Endodermal cell (in vitro differentiated cells): ENCODE measurements around the gene ACKR2. TPM values are rescaled to one million over a fixed set of nuclear protein-coding genes. Genes with fewer than 3 reads are reported as not detected.

Experiments
- DNase-seq: peaks from one replicate; pipeline ENCODE4 v3.0.0-alpha.2; 2017
- H3K27ac ChIP-seq: 2 replicates; pipeline ENCODE4 v1.5.1; 2013; ENCODE audit warnings: mild to moderate bottlenecking, low read depth, low read length, moderate library complexity
- H3K27me3 ChIP-seq: 2 replicates; pipeline ENCODE4 v1.6.1; 2013; ENCODE audit warnings: mild to moderate bottlenecking, low read length, moderate library complexity; ENCODE audit not compliant: insufficient read depth, control insufficient read depth, poor library complexity, severe bottlenecking
- H3K36me3 ChIP-seq: 2 replicates; pipeline ENCODE4 v1.7.0; 2013; ENCODE audit warnings: mild to moderate bottlenecking, low read length, moderate library complexity; ENCODE audit not compliant: control insufficient read depth, insufficient read depth
- H3K4me1 ChIP-seq: one replicate; pipeline ENCODE4 v1.7.0; 2013; ENCODE audit warnings: low read length; ENCODE audit not compliant: control insufficient read depth, insufficient read depth
- H3K4me3 ChIP-seq: 2 replicates; pipeline ENCODE4 v1.5.1; 2013; ENCODE audit warnings: mild to moderate bottlenecking, low read length, moderate library complexity
- H3K9ac ChIP-seq: 2 replicates; pipeline ENCODE4 v1.6.1; 2013; ENCODE audit warnings: mild to moderate bottlenecking, low read length, moderate library complexity; ENCODE audit not compliant: poor library complexity, severe bottlenecking; ENCODE audit errors: extremely low read depth
- H3K9me3 ChIP-seq: 2 replicates; pipeline ENCODE4 v1.6.1; 2013; ENCODE audit warnings: mild to moderate bottlenecking, low read length, moderate library complexity; ENCODE audit not compliant: control insufficient read depth
- H3K27ac Mint-ChIP-seq: 2 replicates; pipeline ENCODE4 v1.8.0; 2020; ENCODE audit warnings: mixed read lengths
- H3K27me3 Mint-ChIP-seq: 2 replicates; pipeline ENCODE4 v1.8.0; 2021; ENCODE audit warnings: mild to moderate bottlenecking, mixed read lengths; ENCODE audit not compliant: insufficient read depth
- H3K36me3 Mint-ChIP-seq: 2 replicates; pipeline ENCODE4 v1.8.0; 2020; ENCODE audit warnings: low read depth, mixed read lengths
- H3K4me1 Mint-ChIP-seq: 2 replicates; pipeline ENCODE4 v1.8.0; 2020; ENCODE audit warnings: mixed read lengths
- H3K4me3 Mint-ChIP-seq: 2 replicates; pipeline ENCODE4 v1.8.0; 2020; ENCODE audit warnings: mild to moderate bottlenecking, moderate library complexity, mixed read lengths
- H3K9me3 Mint-ChIP-seq: 2 replicates; pipeline ENCODE4 v1.8.0; 2020; ENCODE audit warnings: mild to moderate bottlenecking, mixed read lengths
- WGBS, 2 experiments: methylation state at CpG; one replicate each; pipeline versions ENCODE4 v1.1.5 to v1.1.7; 2013; ENCODE audit warnings: missing lambda C conversion rate in 2 of 2, mixed read lengths in 1 of 2; ENCODE audit not compliant: insufficient coverage in 1 of 2, insufficient read length in 1 of 2; 5-methylcytosine and 5-hydroxymethylcytosine counted together
- total RNA-seq, 2 donors: library from RNA; stranded (reverse); fragmentation: NEBNext Ultra II Directional in 1 of 2; extraction: Animal tissue kit (Norgen Biotek cat#: 25700) in 1 of 2; gene quantifications; 2 replicates in 1 of 2; 3 replicates in 1 of 2; pipeline ENCODE4 v1.2.1, GENCODE V29; 2021
- TF ChIP-seq, protein P1 (sequence below): fragments of 200-600 bp; sonication (generic); conservative IDR thresholded peaks from 2 replicates; pipeline ENCODE4 v1.5.0; 2021; ENCODE audit warnings: antibody characterized with exemption, mild to moderate bottlenecking

Gene ACKR2
- total RNA-seq, 2 donors from 2014 or later, result 1.1 TPM

DNA sequence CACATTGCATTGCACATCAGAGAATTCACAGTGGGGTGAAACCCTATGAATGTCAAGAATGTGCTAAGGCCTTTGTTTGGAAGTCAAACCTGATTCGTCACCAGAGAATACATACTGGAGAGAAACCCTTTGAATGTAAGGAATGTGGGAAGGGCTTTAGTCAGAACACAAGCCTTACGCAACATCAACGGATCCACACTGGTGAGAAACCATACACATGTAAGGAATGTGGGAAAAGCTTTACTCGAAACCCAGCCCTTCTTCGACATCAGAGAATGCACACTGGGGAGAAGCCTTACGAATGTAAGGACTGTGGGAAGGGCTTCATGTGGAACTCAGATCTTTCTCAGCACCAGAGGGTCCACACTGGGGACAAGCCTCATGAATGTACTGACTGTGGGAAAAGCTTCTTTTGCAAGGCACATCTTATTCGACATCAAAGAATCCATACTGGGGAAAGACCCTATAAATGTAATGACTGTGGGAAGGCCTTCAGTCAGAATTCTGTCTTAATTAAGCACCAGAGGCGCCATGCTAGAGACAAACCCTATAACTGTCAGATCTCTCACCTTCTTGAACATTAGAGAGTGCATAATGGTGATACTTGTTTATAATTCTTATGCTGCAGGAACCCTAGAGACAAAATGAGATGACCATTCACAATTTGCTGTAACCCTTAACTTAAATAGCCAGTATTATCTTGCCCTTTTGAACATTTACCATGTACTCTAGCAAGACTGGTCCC is 105.7 kb downstream of the ACKR2 start:
- Mint-ChIP-seq H3K27ac (no peak overlapping the region), H3K27me3 (peaks cover 1% of the 10 kb centered on the region), H3K4me1 (no peaks in the 10 kb centered on the region), H3K9me3 (peaks cover 82% of the 10 kb centered on the region), H3K4me3 (no peak overlapping the region), H3K36me3 (peaks cover 24% of the 10 kb centered on the region)
- H3K9ac ChIP-seq, result no peak overlapping the region
- no peak overlapping the region for H3K27ac ChIP-seq
- TF ChIP-seq, protein P1, sequence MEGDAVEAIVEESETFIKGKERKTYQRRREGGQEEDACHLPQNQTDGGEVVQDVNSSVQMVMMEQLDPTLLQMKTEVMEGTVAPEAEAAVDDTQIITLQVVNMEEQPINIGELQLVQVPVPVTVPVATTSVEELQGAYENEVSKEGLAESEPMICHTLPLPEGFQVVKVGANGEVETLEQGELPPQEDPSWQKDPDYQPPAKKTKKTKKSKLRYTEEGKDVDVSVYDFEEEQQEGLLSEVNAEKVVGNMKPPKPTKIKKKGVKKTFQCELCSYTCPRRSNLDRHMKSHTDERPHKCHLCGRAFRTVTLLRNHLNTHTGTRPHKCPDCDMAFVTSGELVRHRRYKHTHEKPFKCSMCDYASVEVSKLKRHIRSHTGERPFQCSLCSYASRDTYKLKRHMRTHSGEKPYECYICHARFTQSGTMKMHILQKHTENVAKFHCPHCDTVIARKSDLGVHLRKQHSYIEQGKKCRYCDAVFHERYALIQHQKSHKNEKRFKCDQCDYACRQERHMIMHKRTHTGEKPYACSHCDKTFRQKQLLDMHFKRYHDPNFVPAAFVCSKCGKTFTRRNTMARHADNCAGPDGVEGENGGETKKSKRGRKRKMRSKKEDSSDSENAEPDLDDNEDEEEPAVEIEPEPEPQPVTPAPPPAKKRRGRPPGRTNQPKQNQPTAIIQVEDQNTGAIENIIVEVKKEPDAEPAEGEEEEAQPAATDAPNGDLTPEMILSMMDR, result no peak
- H3K9me3 ChIP-seq, result peaks cover 76% of the 10 kb centered on the region
- peak overlapping the region; percentile 8 for H3K4me3 ChIP-seq
- no peaks in the 10 kb centered on the region for H3K36me3 ChIP-seq
- no peak for DNase-seq
- H3K4me1 ChIP-seq, result no peaks in the 10 kb centered on the region
- WGBS, 2 experiments, result 90 to 92% methylated on average over 8 of the region's 8 CpGs
- no peaks in the 10 kb centered on the region for H3K27me3 ChIP-seq

Other genes starting within 250 kb of the ACKR2 start
- 10 to 100 TPM; 35.2 to 38.4 TPM for gene SEC22C, start 227.5 kb upstream of the ACKR2 start, total RNA-seq
- gene SS18L2, start 218.6 kb upstream of the ACKR2 start, total RNA-seq, result 10 to 100 TPM; 37.8 to 44.8 TPM
- 100 to 1,000 TPM; 101 to 116 TPM for gene NKTR, start 208.8 kb upstream of the ACKR2 start, total RNA-seq
- gene ZBTB47, start 155.7 kb upstream of the ACKR2 start, total RNA-seq, result 1 to 10 TPM; 4.6 to 7.2 TPM
- gene KLHL40, start 123.9 kb upstream of the ACKR2 start, total RNA-seq, result not detected
- gene HHATL, start 106.6 kb upstream of the ACKR2 start, total RNA-seq, result not detected
- 1 to 10 TPM in 1 of 2 donors, under 1 TPM in 1; 0.64 to 1.1 TPM for gene CCDC13, start 36.2 kb upstream of the ACKR2 start, total RNA-seq
- 100 to 1,000 TPM; 116 to 121 TPM for gene HIGD1A, start 5.0 kb upstream of the ACKR2 start, total RNA-seq
- gene CYP8B1, start 66.4 kb downstream of the ACKR2 start, total RNA-seq, result not detected
- gene ZNF662, start 96.7 kb downstream of the ACKR2 start, total RNA-seq, result 1 to 10 TPM in 1 of 2 donors, not detected in 1; 1.8 TPM
- 1 to 10 TPM; 4.0 to 5.3 TPM for gene GASK1A, start 169.9 kb downstream of the ACKR2 start, total RNA-seq